Hepatocyte (in vitro differentiated cells): ENCODE data around the gene HSD11B1.
"Not testable (repeated sequence)": the region's sequence is repeated elsewhere in the genome, so short reads cannot be mapped to it uniquely, and the experiment has no call there.

Experiments used
- EZH2 ChIP-seq: fragments of 200-600 bp; sonication (generic); IDR thresholded peaks from 2 replicates; pipeline ENCODE4 v1.6.1; 2016; ENCODE audit warnings: antibody characterized with exemption, mild to moderate bottlenecking, borderline replicate concordance
- EZH2phosphoT487 ChIP-seq: fragments of 200-600 bp; sonication (generic); IDR thresholded peaks from one replicate; pipeline ENCODE4 v1.6.1; 2018; ENCODE audit warnings: antibody characterized with exemption, mild to moderate bottlenecking, low read depth, moderate library complexity; ENCODE audit not compliant: unreplicated experiment, severe bottlenecking
- TF ChIP-seq, protein P1 (sequence below): fragments of 200-600 bp; sonication (generic); IDR thresholded peaks from 2 replicates; pipeline ENCODE4 v1.5.1; 2016; ENCODE audit warnings: antibody characterized with exemption, mild to moderate bottlenecking; ENCODE audit not compliant: poor library complexity

DNA sequence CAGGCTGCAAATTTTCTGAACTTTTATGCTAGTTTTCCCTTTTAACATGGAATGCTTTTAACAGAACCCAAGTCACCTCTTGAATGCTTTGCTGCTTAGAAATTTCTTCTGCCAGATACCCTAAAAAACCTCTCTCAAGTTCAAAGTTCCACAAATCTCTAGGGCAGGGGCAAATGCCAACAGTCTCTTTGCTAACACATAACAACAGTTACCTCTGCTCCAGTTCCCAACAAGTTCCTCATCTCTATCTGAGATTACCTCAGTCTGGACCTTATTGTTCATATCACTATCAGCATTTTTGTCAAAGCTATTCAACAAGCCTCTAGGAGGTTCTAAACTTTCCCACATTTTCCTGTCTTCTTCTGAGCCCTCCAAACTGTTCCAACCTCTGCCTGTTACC is 4.0 kb upstream of the HSD11B1 start:
- TF ChIP-seq, protein P1, sequence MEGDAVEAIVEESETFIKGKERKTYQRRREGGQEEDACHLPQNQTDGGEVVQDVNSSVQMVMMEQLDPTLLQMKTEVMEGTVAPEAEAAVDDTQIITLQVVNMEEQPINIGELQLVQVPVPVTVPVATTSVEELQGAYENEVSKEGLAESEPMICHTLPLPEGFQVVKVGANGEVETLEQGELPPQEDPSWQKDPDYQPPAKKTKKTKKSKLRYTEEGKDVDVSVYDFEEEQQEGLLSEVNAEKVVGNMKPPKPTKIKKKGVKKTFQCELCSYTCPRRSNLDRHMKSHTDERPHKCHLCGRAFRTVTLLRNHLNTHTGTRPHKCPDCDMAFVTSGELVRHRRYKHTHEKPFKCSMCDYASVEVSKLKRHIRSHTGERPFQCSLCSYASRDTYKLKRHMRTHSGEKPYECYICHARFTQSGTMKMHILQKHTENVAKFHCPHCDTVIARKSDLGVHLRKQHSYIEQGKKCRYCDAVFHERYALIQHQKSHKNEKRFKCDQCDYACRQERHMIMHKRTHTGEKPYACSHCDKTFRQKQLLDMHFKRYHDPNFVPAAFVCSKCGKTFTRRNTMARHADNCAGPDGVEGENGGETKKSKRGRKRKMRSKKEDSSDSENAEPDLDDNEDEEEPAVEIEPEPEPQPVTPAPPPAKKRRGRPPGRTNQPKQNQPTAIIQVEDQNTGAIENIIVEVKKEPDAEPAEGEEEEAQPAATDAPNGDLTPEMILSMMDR: not testable (repeated sequence)
- TF ChIP-seq EZH2phosphoT487, EZH2: not testable (repeated sequence)
